ENCODE measurements around the gene ECT2.

GRCh38 chr3:172832983-172833382 lies 82.5 kb downstream of the ECT2 start:
- TF ChIP-seq CTCF (IDR thresholded peaks at IDR 0.05; ENCODE audit: low read length) (no peak), EZH2 (IDR thresholded peaks at IDR 0.05; ENCODE audit: borderline replicate concordance, low read length) (no peak)

Measured in OCI-LY1 (cell line).